ENCODE data around the gene ALG12. TPM values are rescaled to one million over a fixed set of nuclear protein-coding genes. Genes with fewer than 3 reads are reported as not detected.

Gene ALG12
- total and polyA plus RNA-seq, 2 of the 13 experiments (the other 11 are each of a cell fraction or from before 2014, with no cell fraction given): 7.8 to 15.8 TPM

GRCh38 chr22:49926916-49927315 lies 8.7 kb upstream of the ALG12 start:
- DNase-seq (ENCODE audit: low spot score) (no peak), ATAC-seq (no peak), FAIRE-seq (no peak)
- Histone ChIP-seq H3K79me2 (ENCODE audit: insufficient read depth, low read length) (no peaks in the 10 kb centered on the region), H3K4me3 (replicated peaks in 1 of 3; ENCODE audit: insufficient read depth in 1 of 3, low read depth in 2 of 3, low read length in 3 of 3) (no peak overlapping the region), H3K4me1 (ENCODE audit: insufficient read depth, low read length) (peaks cover 23% of the 10 kb centered on the region), H3K27me3 (ENCODE audit: control insufficient read depth in 1 of 2, insufficient read depth in 2 of 2, low read length in 2 of 2) (peaks cover 3 to 10% of the 10 kb centered on the region in 2 experiments; a peak in 4 of 5 replicates), H3K9me3 (ENCODE audit: low read length) (no peaks in the 10 kb centered on the region), H3K27ac (ENCODE audit: extremely low read length, insufficient read depth, low read length) (no peak overlapping the region), H3K36me3 (replicated peaks in 1 of 2; ENCODE audit: control insufficient read depth in 1 of 2, insufficient read depth in 2 of 2, low read length in 2 of 2) (no peaks in the 10 kb centered on the region; a peak in 1 of 5 replicates), H2AFZ (ENCODE audit: low read length) (no peak overlapping the region), H3K9ac (ENCODE audit: insufficient read depth, low read depth, low read length) (no peak overlapping the region), H4K20me1 (ENCODE audit: insufficient read depth, low read length) (no peaks in the 10 kb centered on the region), H3K4me2 (ENCODE audit: low read depth, low read length) (no peak overlapping the region)
- no TSS peak for BruUV-seq (replicated peaks)
- 91% methylated on average over 18 of the region's 18 CpGs for WGBS (ENCODE audit: low lambda C conversion rate)
- no peak for TF ChIP-seq ZBTB10 (CRISPR knock-in tag; IDR thresholded peaks at IDR 0.05; ENCODE audit: borderline replicate concordance)
- no peak for TF ChIP-seq ZNF563 (CRISPR knock-in tag; IDR thresholded peaks at IDR 0.05)
- no peak for TF ChIP-seq ZFP36L2 (CRISPR knock-in tag; IDR thresholded peaks at IDR 0.05)
- TF ChIP-seq MAX (IDR thresholded peaks at IDR 0.05): no peak
- no peak for TF ChIP-seq ZBTB34 (CRISPR knock-in tag; IDR thresholded peaks at IDR 0.05)
- TF ChIP-seq CBFB (CRISPR knock-in tag; IDR thresholded peaks at IDR 0.05): no peak
- TF ChIP-seq EHMT2 (IDR thresholded peaks at IDR 0.05; ENCODE audit: borderline replicate concordance, low read depth, low read length): no peak
- no peak for TF ChIP-seq KAT8 (CRISPR knock-in tag; IDR thresholded peaks at IDR 0.05)
- TF ChIP-seq ZNF746 (CRISPR knock-in tag; IDR thresholded peaks at IDR 0.05): no peak
- no peak for TF ChIP-seq XBP1 (CRISPR knock-in tag; IDR thresholded peaks at IDR 0.05)
- no peak for TF ChIP-seq KMT2A (CRISPR knock-in tag; IDR thresholded peaks at IDR 0.05)
- TF ChIP-seq ETV6 (CRISPR knock-in tag; conservative IDR thresholded peaks at IDR 0.05): no peak
- TF ChIP-seq MED13 (CRISPR knock-in tag; IDR thresholded peaks at IDR 0.05): no peak
- no peak for TF ChIP-seq TRAFD1 (CRISPR knock-in tag; IDR thresholded peaks at IDR 0.05; ENCODE audit: borderline replicate concordance)
- TF ChIP-seq AGO1 (IDR thresholded peaks at IDR 0.05; ENCODE audit: low read depth, low read length, poor library complexity, severe bottlenecking): no peak
- TF ChIP-seq BCL3 (CRISPR knock-in tag; IDR thresholded peaks at IDR 0.05): no peak
- no peak for TF ChIP-seq HMG20B (CRISPR knock-in tag; conservative IDR thresholded peaks at IDR 0.05)
- TF ChIP-seq ZNF547 (CRISPR knock-in tag; IDR thresholded peaks at IDR 0.05): no peak
- TF ChIP-seq SSRP1 (CRISPR knock-in tag; IDR thresholded peaks at IDR 0.05): no peak
- ChIA-PET POLR2A (no interaction called here), CTCF (ENCODE audit: low intra/inter-chr PET ratio, low total read pairs) (no interaction called here)
- intact Hi-C loops (cut with micrococcal nuclease; ENCODE audit: unreplicated experiment) (no loop called here), in situ Hi-C loops (cut with HindIII; ENCODE audit: extremely low pct_ligation_motif_present, low pct_unique_long_range_greater_than_20kb) (no loop called here)
